ENCODE measurements around the gene PPP2CA. TPM values are rescaled to one million over a fixed set of nuclear protein-coding genes. Genes with fewer than 3 reads are reported as not detected.

The PPP2CA gene
- total and polyA plus RNA-seq, 2 of the 13 experiments (the other 11 are each of a cell fraction or from before 2014, with no cell fraction given) = 82.4 to 171 TPM

GRCh38 chr5:134224888-134225779 lies 739 bp downstream of the PPP2CA start (continued):
- TF ChIP-seq ZNF646 (CRISPR knock-in tag; IDR thresholded peaks at IDR 0.05) (no peak), DNMT1 (CRISPR knock-in tag; IDR thresholded peaks at IDR 0.05) (no peak), ZFP37 (CRISPR knock-in tag; IDR thresholded peaks at IDR 0.05; ENCODE audit: borderline replicate concordance) (no peak), TOE1 (CRISPR knock-in tag; IDR thresholded peaks at IDR 0.05) (0 out of 2 replicates have a peak, but pooled peaks have one; percentile 73), ZNF576 (CRISPR knock-in tag; IDR thresholded peaks at IDR 0.05) (0 out of 2 replicates have a peak, but pooled peaks have one; percentile 53), ZFP36L1 (CRISPR knock-in tag; IDR thresholded peaks at IDR 0.05) (no peak; the same call in 1 of the 2 replicates), ZNF543 (CRISPR knock-in tag; IDR thresholded peaks at IDR 0.05) (no peak), ZNF776 (CRISPR knock-in tag; IDR thresholded peaks at IDR 0.05) (peak; percentile 81), ZNF234 (CRISPR knock-in tag; conservative IDR thresholded peaks at IDR 0.05) (0 out of 2 replicates have a peak, but pooled peaks have one; percentile 9), CREBL2 (CRISPR knock-in tag; IDR thresholded peaks at IDR 0.05; ENCODE audit: borderline replicate concordance) (no peak), RAD21 (CRISPR knock-in tag; IDR thresholded peaks at IDR 0.05) (0 out of 2 replicates have a peak, but pooled peaks have one; percentile 57), ZNF580 (CRISPR knock-in tag; IDR thresholded peaks at IDR 0.05; ENCODE audit: borderline replicate concordance, low read depth) (0 out of 2 replicates have a peak, but pooled peaks have one; percentile 13), ZNF10 (CRISPR knock-in tag; IDR thresholded peaks at IDR 0.05; ENCODE audit: borderline replicate concordance, low read depth) (no peak), ZBTB46 (CRISPR knock-in tag; IDR thresholded peaks at IDR 0.05; ENCODE audit: borderline replicate concordance) (no peak)

Data from HepG2 (cell line).